HG02623 (cell line): ENCODE results near the gene TNNT1.
"Not testable (repeated sequence)": the region's sequence is repeated elsewhere in the genome, so short reads cannot be mapped to it uniquely, and the experiment has no call there.

Experiments
- ATAC-seq: cut with Tn5 transposase; IDR thresholded peaks from one replicate; pipeline ENCODE4 v1.9.1; 2021; ENCODE audit warnings: moderate library complexity; ENCODE audit not compliant: unreplicated experiment

Gene TNNT1

GRCh38 chr19:55112777-55113569 lies 36.0 kb downstream of the TNNT1 start:
- ATAC-seq = no peak

- no peak for ATAC-seq
These were observed 36.7 kb downstream of the TNNT1 start for GRCh38 chr19:55112246-55112776.

GRCh38 chr19:55111238-55111831 lies 37.7 kb downstream of the TNNT1 start:
- no peak for ATAC-seq

- ATAC-seq = no peak
These were observed 39.3 kb downstream of the TNNT1 start for GRCh38 chr19:55109527-55110291.

GRCh38 chr19:55107252-55107651 lies 41.8 kb downstream of the TNNT1 start:
- not testable (repeated sequence) for ATAC-seq

- no peak for ATAC-seq
These were observed 42.4 kb downstream of the TNNT1 start for GRCh38 chr19:55106591-55106990.

- no peak for ATAC-seq
These were observed 43.8 kb downstream of the TNNT1 start for GRCh38 chr19:55105237-55105636.

- ATAC-seq = no peak
These were observed 45.8 kb downstream of the TNNT1 start for GRCh38 chr19:55103190-55103589.

GRCh38 chr19:55101261-55101660 lies 47.7 kb downstream of the TNNT1 start:
- no peak for ATAC-seq

- no peak for ATAC-seq
These were observed 49.2 kb downstream of the TNNT1 start for GRCh38 chr19:55099557-55100506.

- ATAC-seq = no peak
These were observed 50.1 kb downstream of the TNNT1 start for GRCh38 chr19:55098716-55099556.

- ATAC-seq = no peak
These were observed 50.9 kb downstream of the TNNT1 start for GRCh38 chr19:55097864-55098715.

- ATAC-seq = no peak
These were observed 52.8 kb downstream of the TNNT1 start for GRCh38 chr19:55096061-55096701.

GRCh38 chr19:55095260-55096060 lies 53.5 kb downstream of the TNNT1 start:
- no peak for ATAC-seq

GRCh38 chr19:55094456-55095259 lies 54.3 kb downstream of the TNNT1 start:
- no peak for ATAC-seq
